Left lung (tissue), 10 donors: ENCODE data around the gene SLC25A26. TPM values are rescaled to one million over a fixed set of nuclear protein-coding genes. Genes with fewer than 3 reads are reported as not detected.
A peak's percentile ranks its signal among the peaks of the same experiment; 100 is the strongest.

Experiments
- ATAC-seq: fragments of 200-7000 bp; cut with Tn5 transposase; one replicate; pipeline ENCODE4 v1.9.1; 2020; ENCODE audit warnings: moderate library complexity
- DNase-seq, 4 donors: peaks; one replicate each; pipeline ENCODE4 v3.0.0-alpha.2; 2013 to 2020
- H3K27ac ChIP-seq, 2 donors: fragments of 200-600 bp; sonication (generic) in 1 of 2; one replicate each; pipeline versions ENCODE4 v1.5.0 to v1.8.0; 2020 to 2021
- H3K27me3 ChIP-seq, 2 donors: fragments of 200-600 bp; sonication (generic) in 1 of 2; one replicate each; pipeline versions ENCODE4 v1.5.0 to v1.8.0; 2020 to 2021
- H3K36me3 ChIP-seq, 2 donors: fragments of 200-600 bp; sonication (generic) in 1 of 2; one replicate each; pipeline versions ENCODE4 v1.5.0 to v1.8.0; 2020 to 2021
- H3K4me1 ChIP-seq, 2 donors: fragments of 200-600 bp; one replicate each; pipeline ENCODE4 v1.8.0; 2021
- H3K4me3 ChIP-seq, 2 donors: fragments of 200-600 bp; sonication (generic) in 1 of 2; one replicate each; pipeline versions ENCODE4 v1.5.0 to v1.8.0; 2020 to 2021; ENCODE audit warnings: mild to moderate bottlenecking in 1 of 2
- H3K9me3 ChIP-seq, 2 donors: fragments of 200-600 bp; sonication (generic) in 1 of 2; one replicate each; pipeline versions ENCODE4 v1.5.0 to v1.8.0; 2020 to 2021
- intact Hi-C, 2 donors: fragments of 100-400 bp; cut with DNase I; formaldehyde crosslinking; loops; one replicate each; pipeline versions ENCODE4 v1.11.2 to v1.14.2; 2022
- polyA plus RNA-seq, 6 donors: library from polyadenylated mRNA; unstranded; fragments of 120-200 nt; gene quantifications; one replicate each; pipeline ENCODE4 v1.2.1, GENCODE V29; 2013; ENCODE audit not compliant: insufficient read length in 6 of 6
- total RNA-seq, 2 donors: library from RNA; stranded (reverse); fragmentation: NEBNext Ultra II Directional; extraction: Animal tissue kit (Norgen Biotek cat#: 25700); gene quantifications; one replicate each; pipeline ENCODE4 v1.2.1, GENCODE V29; 2021
- TF ChIP-seq, protein P1 (sequence below), 2 donors: fragments of 200-600 bp; sonication (generic) in 1 of 2; IDR thresholded peaks; one replicate each; pipeline versions ENCODE4 v1.5.0 to v1.8.0; 2021; ENCODE audit warnings: antibody characterized with exemption in 2 of 2
- donor health status: DM: no; HTN: yes; CAD: no.
- donor health status: DM: no; HTN: no; CAD: no.

Gene SLC25A26
- total and polyA plus RNA-seq, 8 donors: 14.2 to 26.2 (median 22.4) TPM

- H3K36me3 ChIP-seq: peaks cover 0 to 30% of the 10 kb centered on the region in 2 donors
- TF ChIP-seq, protein P1, sequence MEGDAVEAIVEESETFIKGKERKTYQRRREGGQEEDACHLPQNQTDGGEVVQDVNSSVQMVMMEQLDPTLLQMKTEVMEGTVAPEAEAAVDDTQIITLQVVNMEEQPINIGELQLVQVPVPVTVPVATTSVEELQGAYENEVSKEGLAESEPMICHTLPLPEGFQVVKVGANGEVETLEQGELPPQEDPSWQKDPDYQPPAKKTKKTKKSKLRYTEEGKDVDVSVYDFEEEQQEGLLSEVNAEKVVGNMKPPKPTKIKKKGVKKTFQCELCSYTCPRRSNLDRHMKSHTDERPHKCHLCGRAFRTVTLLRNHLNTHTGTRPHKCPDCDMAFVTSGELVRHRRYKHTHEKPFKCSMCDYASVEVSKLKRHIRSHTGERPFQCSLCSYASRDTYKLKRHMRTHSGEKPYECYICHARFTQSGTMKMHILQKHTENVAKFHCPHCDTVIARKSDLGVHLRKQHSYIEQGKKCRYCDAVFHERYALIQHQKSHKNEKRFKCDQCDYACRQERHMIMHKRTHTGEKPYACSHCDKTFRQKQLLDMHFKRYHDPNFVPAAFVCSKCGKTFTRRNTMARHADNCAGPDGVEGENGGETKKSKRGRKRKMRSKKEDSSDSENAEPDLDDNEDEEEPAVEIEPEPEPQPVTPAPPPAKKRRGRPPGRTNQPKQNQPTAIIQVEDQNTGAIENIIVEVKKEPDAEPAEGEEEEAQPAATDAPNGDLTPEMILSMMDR (IDR thresholded peaks at IDR 0.05): no peak
- no peak overlapping the region for H3K27ac ChIP-seq
- H3K9me3 ChIP-seq: peaks cover 0 to 6% of the 10 kb centered on the region in 2 donors
- H3K4me3 ChIP-seq: no peak overlapping the region
- ATAC-seq: no peak
- no peaks in the 10 kb centered on the region for H3K27me3 ChIP-seq
- intact Hi-C loops: no loop called here
- H3K4me1 ChIP-seq: no peaks in the 10 kb centered on the region
- no peak for DNase-seq
Observed at GRCh38 chr3:66239513-66240123, 18.8 kb downstream of the SLC25A26 start.

DNA sequence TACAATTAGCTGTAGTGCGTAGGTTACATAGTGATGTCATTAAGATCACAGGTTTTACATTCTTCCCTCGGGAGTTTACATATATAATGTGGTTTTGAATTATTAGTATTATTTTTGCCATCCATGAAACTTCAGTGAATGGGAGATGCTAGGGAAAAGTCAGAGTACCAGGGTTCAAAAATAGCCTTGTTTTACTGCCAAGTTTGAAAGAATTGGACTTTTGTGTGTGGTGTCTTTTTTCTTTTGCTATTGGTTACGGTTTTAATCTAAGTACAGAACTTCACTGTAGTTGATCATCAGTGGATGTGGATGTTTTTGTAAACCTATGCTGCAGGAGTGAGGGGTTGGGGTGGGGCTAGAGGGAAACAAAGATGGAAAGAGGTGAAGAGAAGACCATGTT is 20.7 kb downstream of the SLC25A26 start:
- no peak overlapping the region for H3K4me3 ChIP-seq
- peaks cover 0 to 33% of the 10 kb centered on the region in 2 donors for H3K36me3 ChIP-seq
- H3K9me3 ChIP-seq: peaks cover 0 to 6% of the 10 kb centered on the region in 2 donors
- no peak overlapping the region for H3K27ac ChIP-seq
- H3K27me3 ChIP-seq: no peaks in the 10 kb centered on the region
- no peaks in the 10 kb centered on the region for H3K4me1 ChIP-seq
- TF ChIP-seq, protein P1 (IDR thresholded peaks at IDR 0.05): no peak
- intact Hi-C loops: no loop called here
- ATAC-seq (no peak), DNase-seq (no peak)

DNA sequence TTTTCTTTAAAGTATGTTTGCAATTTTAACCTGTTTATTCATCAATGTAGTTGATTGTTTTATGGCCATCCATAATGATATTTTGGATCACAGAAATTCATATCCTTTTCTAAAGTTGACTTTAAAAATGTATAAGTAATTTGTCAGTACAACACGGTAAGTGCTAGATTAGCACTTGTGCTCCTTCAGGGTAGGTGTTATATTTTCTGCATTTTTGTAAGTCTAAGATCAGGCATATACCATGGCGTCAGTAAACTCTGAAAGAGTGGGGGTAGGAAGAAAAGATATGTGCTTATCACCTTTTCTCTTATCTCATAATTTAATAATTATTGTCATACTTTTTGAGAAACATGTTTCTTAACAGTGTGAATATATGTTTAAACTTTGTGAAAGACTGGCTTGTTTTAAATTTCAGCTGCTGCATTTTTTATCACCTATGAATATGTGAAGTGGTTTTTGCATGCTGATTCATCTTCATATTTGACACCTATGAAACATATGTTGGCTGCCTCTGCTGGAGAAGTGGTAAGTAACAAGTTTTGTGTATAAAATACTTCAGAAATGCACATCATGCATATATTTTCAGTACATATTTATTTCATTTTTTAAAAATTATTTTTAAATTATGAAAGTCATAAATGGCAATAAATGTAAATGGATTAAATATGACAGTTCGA is 22.1 kb downstream of the SLC25A26 start:
- intact Hi-C loops: no loop called here
- TF ChIP-seq, protein P1 (IDR thresholded peaks at IDR 0.05): no peak
- DNase-seq (no peak), ATAC-seq (no peak)
- H3K4me1 ChIP-seq: no peaks in the 10 kb centered on the region
- peaks cover 0 to 38% of the 10 kb centered on the region in 2 donors for H3K36me3 ChIP-seq
- H3K9me3 ChIP-seq: peaks cover 0 to 6% of the 10 kb centered on the region in 2 donors
- no peak overlapping the region for H3K27ac ChIP-seq
- no peak overlapping the region for H3K4me3 ChIP-seq
- no peaks in the 10 kb centered on the region for H3K27me3 ChIP-seq

- H3K9me3 ChIP-seq: no peaks in the 10 kb centered on the region
- no peaks in the 10 kb centered on the region for H3K27me3 ChIP-seq
- ATAC-seq (no peak), DNase-seq (no peak)
- no peak overlapping the region for H3K4me3 ChIP-seq
- intact Hi-C loops: no loop called here
- no peak overlapping the region for H3K27ac ChIP-seq
- H3K36me3 ChIP-seq: peaks cover 0 to 17% of the 10 kb centered on the region in 2 donors
- TF ChIP-seq, protein P1 (IDR thresholded peaks at IDR 0.05): no peak
- no peaks in the 10 kb centered on the region for H3K4me1 ChIP-seq
Observed at GRCh38 chr3:66248641-66249040, 27.8 kb downstream of the SLC25A26 start.

GRCh38 chr3:66253790-66254620 is 33.2 kb downstream of the SLC25A26 start:
- Histone ChIP-seq H3K4me1 (no peaks in the 10 kb centered on the region), H3K27ac (no peak overlapping the region), H3K9me3 (no peaks in the 10 kb centered on the region), H3K36me3 (no peaks in the 10 kb centered on the region), H3K4me3 (no peak overlapping the region), H3K27me3 (no peaks in the 10 kb centered on the region)
- ATAC-seq (peak; percentile 56), DNase-seq (peak in 1 of 4 donors; percentile 34)
- intact Hi-C loops: no loop called here
- TF ChIP-seq, protein P1 (IDR thresholded peaks at IDR 0.05): peak; percentile 74 to 82
